Neural progenitor cell (in vitro differentiated cells): ENCODE measurements around the gene PCBD2.

Source experiments
- CTCF ChIP-seq: fragments of 200-600 bp; sonication (generic); IDR thresholded peaks from 2 replicates; pipeline ENCODE4 v1.5.1; 2017; ENCODE audit warnings: antibody characterized with exemption, mild to moderate bottlenecking
- EZH2 ChIP-seq: fragments of 200-600 bp; sonication (generic); IDR thresholded peaks from 2 replicates; pipeline ENCODE4 v1.6.1; 2017; ENCODE audit warnings: antibody characterized with exemption, mild to moderate bottlenecking, moderate library complexity
- EZH2phosphoT487 ChIP-seq: fragments of 200-600 bp; sonication (generic); IDR thresholded peaks from 2 replicates; pipeline ENCODE4 v1.6.1; 2017; ENCODE audit warnings: antibody characterized with exemption

GRCh38 chr5:134864707-134865106 lies 40.2 kb upstream of the PCBD2 start:
- TF ChIP-seq CTCF (no peak), EZH2phosphoT487 (no peak), EZH2 (no peak)
